ENCODE measurements around the gene OTOGL.

- TF ChIP-seq CTCF (IDR thresholded peaks at IDR 0.05; ENCODE audit: low read length) = no peak
- TF ChIP-seq EZH2 (IDR thresholded peaks at IDR 0.05; ENCODE audit: borderline replicate concordance, low read length) = no peak
These were observed 73.9 kb downstream of the OTOGL start for GRCh38 chr12:80173083-80173864.
